ENCODE results near the gene RNF32. TPM values are rescaled to one million over a fixed set of nuclear protein-coding genes. Genes with fewer than 3 reads are reported as not detected.
A peak's percentile ranks its signal among the peaks of the same experiment; 100 is the strongest.

RNF32 gene
- total and polyA plus RNA-seq, 2 experiments from 2014 or later = 0.92 to 2.3 TPM

GRCh38 chr7:156666368-156667109 lies 26.0 kb downstream of the RNF32 start:
- Histone ChIP-seq H3K4me3 (no peak overlapping the region), H3K27me3 (no peaks in the 10 kb centered on the region), H3K9me3 (ENCODE audit: low read depth) (no peaks in the 10 kb centered on the region), H3K36me3 (no peaks in the 10 kb centered on the region), H3K27ac (peak overlapping the region; percentile 51), H3K4me1 (ENCODE audit: low read depth) (peaks cover 8% of the 10 kb centered on the region)
- no peak for DNase-seq (ENCODE audit: low read depth in 1 of 2, low spot score in 1 of 2)
- TF ChIP-seq CTCF (IDR thresholded peaks at IDR 0.05; ENCODE audit: low read depth, low read length) = no peak

GRCh38 chr7:156667110-156667426 lies 26.5 kb downstream of the RNF32 start:
- Histone ChIP-seq H3K9me3 (ENCODE audit: low read depth) (no peaks in the 10 kb centered on the region), H3K27me3 (no peaks in the 10 kb centered on the region), H3K36me3 (no peaks in the 10 kb centered on the region), H3K27ac (peak overlapping the region; percentile 51), H3K4me1 (ENCODE audit: low read depth) (peaks cover 8% of the 10 kb centered on the region), H3K4me3 (no peak overlapping the region)
- TF ChIP-seq CTCF (IDR thresholded peaks at IDR 0.05; ENCODE audit: low read depth, low read length) = no peak
- no peak for DNase-seq (ENCODE audit: low read depth in 1 of 2, low spot score in 1 of 2)

GRCh38 chr7:156668130-156668741 lies 27.7 kb downstream of the RNF32 start:
- Histone ChIP-seq H3K9me3 (ENCODE audit: low read depth) (no peaks in the 10 kb centered on the region), H3K4me3 (no peak overlapping the region)
- no peak for TF ChIP-seq CTCF (IDR thresholded peaks at IDR 0.05; ENCODE audit: low read depth, low read length)

GRCh38 chr7:156669035-156669828 lies 28.7 kb downstream of the RNF32 start:
- Histone ChIP-seq H3K27me3 (no peaks in the 10 kb centered on the region), H3K9me3 (ENCODE audit: low read depth) (no peaks in the 10 kb centered on the region), H3K4me1 (ENCODE audit: low read depth) (peaks cover 8% of the 10 kb centered on the region), H3K27ac (no peak overlapping the region), H3K4me3 (no peak overlapping the region), H3K36me3 (no peaks in the 10 kb centered on the region)
- no peak for TF ChIP-seq CTCF (IDR thresholded peaks at IDR 0.05; ENCODE audit: low read depth, low read length)
- DNase-seq (ENCODE audit: low read depth in 1 of 2, low spot score in 1 of 2) = no peak

More at GRCh38 chr7:156668130-156668741, 27.7 kb downstream of the RNF32 start:
- Histone ChIP-seq H3K36me3 (no peaks in the 10 kb centered on the region), H3K27me3 (no peaks in the 10 kb centered on the region), H3K27ac (peak overlapping the region; percentile 24), H3K4me1 (ENCODE audit: low read depth) (peaks cover 8% of the 10 kb centered on the region)
- no peak for DNase-seq (ENCODE audit: low read depth in 1 of 2, low spot score in 1 of 2)

GRCh38 chr7:156673454-156673853 lies 32.9 kb downstream of the RNF32 start:
- Histone ChIP-seq H3K4me1 (ENCODE audit: low read depth) (no peaks in the 10 kb centered on the region), H3K27ac (no peak overlapping the region), H3K9me3 (ENCODE audit: low read depth) (no peaks in the 10 kb centered on the region), H3K36me3 (peaks cover 5% of the 10 kb centered on the region), H3K4me3 (no peak overlapping the region), H3K27me3 (no peaks in the 10 kb centered on the region)
- TF ChIP-seq CTCF (IDR thresholded peaks at IDR 0.05; ENCODE audit: low read depth, low read length) = no peak
- no peak for DNase-seq (ENCODE audit: low read depth in 1 of 2, low spot score in 1 of 2)

Measured in cardiac muscle cell (in vitro differentiated cells and primary cell).